HepG2 (cell line): Measurements from ENCODE around the gene ZBTB22. TPM values are rescaled to one million over a fixed set of nuclear protein-coding genes. Genes with fewer than 3 reads are reported as not detected.

Experiments
- ARID2 ChIP-seq: sonication (generic); formaldehyde crosslinking; IDR thresholded peaks from 2 replicates; pipeline ENCODE4 v1.8.1; 2022; ENCODE audit warnings: mild to moderate bottlenecking, missing genetic modification reagents, borderline replicate concordance
- CREB1 ChIP-seq, 2 experiments: fragments of 450-650 bp in 1 of 2; IDR thresholded peaks; 2 replicates each; pipeline ENCODE4 v1.6.1; 2016 to 2017; ENCODE audit warnings: control low read depth in 1 of 2, mild to moderate bottlenecking in 1 of 2, missing compliant biosample characterization in 1 of 2, missing genetic modification characterization in 1 of 2
- DNMT1 ChIP-seq: sonication (generic); formaldehyde crosslinking; IDR thresholded peaks from 2 replicates; pipeline ENCODE4 v1.5.1; 2020; ENCODE audit warnings: mild to moderate bottlenecking, missing genetic modification reagents
- EED ChIP-seq: sonication (generic); formaldehyde crosslinking; IDR thresholded peaks from 2 replicates; pipeline ENCODE4 v1.5.0; 2020; ENCODE audit warnings: mild to moderate bottlenecking, missing genetic modification reagents
- FLYWCH1 ChIP-seq: sonication (generic); formaldehyde crosslinking; IDR thresholded peaks from 2 replicates; pipeline ENCODE4 v1.8.1; 2023; ENCODE audit warnings: mild to moderate bottlenecking, missing genetic modification reagents
- GATAD2A ChIP-seq: IDR thresholded peaks from 2 replicates; pipeline ENCODE4 v1.6.1; 2016
- HIVEP1 ChIP-seq: sonication (generic); formaldehyde crosslinking; IDR thresholded peaks from 2 replicates; pipeline ENCODE4 v1.4.0; 2020; ENCODE audit warnings: mild to moderate bottlenecking, missing genetic modification reagents
- HMG20A ChIP-seq: IDR thresholded peaks from 2 replicates; pipeline ENCODE4 v1.6.1; 2016; ENCODE audit warnings: borderline replicate concordance
- NCOA5 ChIP-seq: sonication (generic); formaldehyde crosslinking; IDR thresholded peaks from 2 replicates; pipeline ENCODE4 v1.4.0; 2020; ENCODE audit warnings: missing genetic modification reagents
- NFIB ChIP-seq: sonication (generic); formaldehyde crosslinking; IDR thresholded peaks from 2 replicates; pipeline ENCODE4 v1.9.0; 2021; ENCODE audit warnings: missing genetic modification reagents, mild to moderate bottlenecking, borderline replicate concordance
- PAF1 ChIP-seq: IDR thresholded peaks from 2 replicates; pipeline ENCODE4 v1.6.1; 2016; ENCODE audit warnings: missing genetic modification reagents, missing compliant biosample characterization
- SAFB2 ChIP-seq: sonication (generic); formaldehyde crosslinking; IDR thresholded peaks from 2 replicates; pipeline ENCODE4 v1.5.1; 2020; ENCODE audit warnings: missing genetic modification reagents, low read depth, mild to moderate bottlenecking, borderline replicate concordance
- SP140L ChIP-seq: sonication (generic); formaldehyde crosslinking; IDR thresholded peaks from 2 replicates; pipeline ENCODE4 v1.4.0; 2020; ENCODE audit warnings: missing genetic modification reagents, borderline replicate concordance
- ZBTB40 ChIP-seq, 2 experiments: fragments of 450-650 bp in 1 of 2; sonication (generic) in 1 of 2; formaldehyde crosslinking in 1 of 2; IDR thresholded peaks; 2 replicates each; pipeline versions ENCODE4 v1.6.1 to v1.8.0; 2016 to 2022; ENCODE audit warnings: antibody characterized with exemption in 1 of 2, mild to moderate bottlenecking in 1 of 2, missing genetic modification reagents in 1 of 2
- ZNF138 ChIP-seq: sonication (generic); formaldehyde crosslinking; IDR thresholded peaks from 2 replicates; pipeline ENCODE4 v1.5.0; 2020; ENCODE audit warnings: mild to moderate bottlenecking, low read depth, missing genetic modification reagents
- ZNF230 ChIP-seq: sonication (generic); formaldehyde crosslinking; IDR thresholded peaks from 2 replicates; pipeline ENCODE4 v1.4.0; 2020; ENCODE audit warnings: mild to moderate bottlenecking, missing genetic modification reagents
- ZNF513 ChIP-seq: sonication (generic); formaldehyde crosslinking; conservative IDR thresholded peaks from 2 replicates; pipeline ENCODE4 v1.5.0; 2020; ENCODE audit warnings: missing genetic modification reagents
- ZNF589 ChIP-seq: sonication (generic); formaldehyde crosslinking; conservative IDR thresholded peaks from 2 replicates; pipeline ENCODE4 v1.8.0; 2022; ENCODE audit warnings: mild to moderate bottlenecking, moderate library complexity, missing genetic modification reagents
- ZNF605 ChIP-seq: sonication (generic); formaldehyde crosslinking; IDR thresholded peaks from 2 replicates; pipeline ENCODE4 v1.8.0; 2022; ENCODE audit warnings: mild to moderate bottlenecking, missing genetic modification reagents
- ZNF766 ChIP-seq: sonication (generic); formaldehyde crosslinking; IDR thresholded peaks from 2 replicates; pipeline ENCODE4 v1.5.0; 2020; ENCODE audit warnings: missing genetic modification reagents, borderline replicate concordance
- ZNF883 ChIP-seq: sonication (generic); formaldehyde crosslinking; IDR thresholded peaks from 2 replicates; pipeline ENCODE4 v1.5.1; 2020; ENCODE audit warnings: mild to moderate bottlenecking, missing genetic modification reagents; ENCODE audit errors: not compliant biosample characterization
- ZSCAN30 ChIP-seq: sonication (generic); formaldehyde crosslinking; IDR thresholded peaks from 2 replicates; pipeline ENCODE4 v1.5.0; 2020; ENCODE audit warnings: mild to moderate bottlenecking, missing genetic modification reagents
- polyA plus RNA-seq, 8 experiments: library from polyadenylated mRNA; depleted of rRNA in 3 of 8; stranded (reverse) in 7 of 8; unstranded in 1 of 8; fragments of >200 nt; fragmentation: Illumina TruSeq in 4 of 8; extraction: Trizol in 4 of 8; gene quantifications; 2 replicates each; pipeline versions ENCODE4 v1.2.1 to v1.2.3, GENCODE V29; 2011 to 2016; ENCODE audit warnings: low read depth in 4 of 8, missing spikeins in 1 of 8, mixed read lengths in 1 of 8; ENCODE audit not compliant: insufficient read depth in 1 of 8
- total RNA-seq, 5 experiments: library from RNA; depleted of rRNA; stranded (reverse); fragments of >200 nt; fragmentation: Illumina TruSeq; extraction: Trizol; gene quantifications; 2 replicates each; pipeline ENCODE4 v1.2.3, GENCODE V29; 2016; ENCODE audit warnings: low read depth in 1 of 5

Gene ZBTB22
- total and polyA plus RNA-seq, 2 of the 13 experiments (the other 11 are each of a cell fraction or from before 2014, with no cell fraction given) = 8.0 to 10.6 TPM

- TF ChIP-seq ZNF766 (CRISPR knock-in tag) (no peak), DNMT1 (no peak), NFIB (CRISPR knock-in tag) (no peak), CREB1 (IDR thresholded peaks at IDR 0.05) (no peak), CREB1 (CRISPR knock-in tag; IDR thresholded peaks at IDR 0.05) (no peak), ZNF605 (CRISPR knock-in tag) (no peak), GATAD2A (CRISPR knock-in tag) (no peak), HIVEP1 (CRISPR knock-in tag) (peak; percentile 9; the same call in 1 of the 2 replicates), HMG20A (no peak), ZSCAN30 (CRISPR knock-in tag) (no peak), EED (0 out of 2 replicates have a peak, but pooled peaks have one; percentile 10), ZBTB40 (IDR thresholded peaks at IDR 0.05) (no peak), ZBTB40 (CRISPR knock-in tag; IDR thresholded peaks at IDR 0.05) (0 out of 2 replicates have a peak, but pooled peaks have one; percentile 39), ZNF513 (no peak), ZNF230 (CRISPR knock-in tag) (no peak), SP140L (peak; percentile 13; the same call in 1 of the 2 replicates), FLYWCH1 (CRISPR knock-in tag) (no peak), SAFB2 (CRISPR knock-in tag) (no peak), ZNF589 (CRISPR knock-in tag) (no peak), NCOA5 (no peak), ZNF883 (CRISPR knock-in tag) (no peak), ZNF138 (CRISPR knock-in tag) (0 out of 2 replicates have a peak, but pooled peaks have one; percentile 14), PAF1 (no peak), ARID2 (CRISPR knock-in tag) (no peak)
Observed at GRCh38 chr6:33323623-33323948, 6.0 kb upstream of the ZBTB22 start (continued).
